ENCODE results near the gene BROX. TPM values are rescaled to one million over a fixed set of nuclear protein-coding genes. Genes with fewer than 3 reads are reported as not detected.
"Not testable (repeated sequence)": the region's sequence is repeated elsewhere in the genome, so short reads cannot be mapped to it uniquely, and the experiment has no call there.

The BROX gene
- total RNA-seq, 1 donor from 2014 or later: 50.2 TPM

DNA sequence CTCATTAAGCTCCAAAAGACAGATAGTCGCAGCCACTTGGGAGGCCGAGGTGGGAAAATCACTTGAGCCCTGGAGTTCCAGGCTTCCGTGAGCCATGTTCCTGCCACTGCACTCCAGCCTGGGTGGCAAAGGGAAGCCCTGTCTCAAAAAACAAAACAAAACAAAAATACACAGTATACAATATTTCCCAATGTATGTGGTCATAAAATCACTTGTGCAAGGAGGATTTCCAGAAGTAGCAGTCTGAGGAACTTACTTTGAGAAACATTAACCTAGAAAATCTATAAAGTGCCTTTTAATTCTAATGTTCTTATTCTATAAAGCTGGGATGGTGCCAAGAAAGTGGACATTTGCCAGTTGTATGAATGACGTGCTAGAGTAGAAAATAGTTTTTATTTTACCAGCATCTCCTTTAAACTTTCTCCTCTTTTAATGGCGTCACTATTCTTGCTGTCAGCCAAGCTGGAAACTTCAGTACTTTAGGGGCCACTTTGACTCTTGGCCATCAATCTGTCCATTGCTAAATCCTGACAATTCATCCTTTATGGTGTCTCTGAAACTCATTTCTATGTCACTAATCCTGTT is 47.2 kb downstream of the BROX start:
- Histone ChIP-seq H3K4me3 (no peak overlapping the region), H3K36me3 (no peaks in the 10 kb centered on the region), H3K27ac (no peak overlapping the region), H3K4me1 (no peaks in the 10 kb centered on the region), H3K27me3 (ENCODE audit: low read depth) (no peaks in the 10 kb centered on the region), H3K9me3 (no peaks in the 10 kb centered on the region)
- intact Hi-C loops (cut with DNase I): no loop called here
- DNase-seq (no peak), ATAC-seq (no peak)
- TF ChIP-seq CTCF (IDR thresholded peaks at IDR 0.05): no peak

DNA sequence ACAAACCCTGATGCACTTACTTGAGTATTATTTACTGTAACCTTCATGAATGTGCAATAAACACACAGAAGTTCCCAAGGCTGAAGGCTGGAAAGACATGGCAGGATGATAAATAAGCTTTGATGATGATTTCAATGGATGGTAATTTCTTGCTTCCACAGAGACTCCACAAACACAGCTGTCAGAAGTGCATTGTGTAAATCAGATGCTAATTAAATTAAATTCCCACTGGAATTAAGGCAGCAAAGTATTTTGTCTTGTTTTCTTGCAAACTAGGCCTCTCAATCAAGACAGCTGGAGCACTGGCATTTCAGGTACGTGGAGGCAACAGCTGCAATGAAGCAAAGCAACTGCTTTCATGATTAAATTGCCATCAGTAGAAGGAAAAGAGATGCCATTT is 48.7 kb downstream of the BROX start:
- Histone ChIP-seq H3K4me3 (no peak overlapping the region), H3K36me3 (no peaks in the 10 kb centered on the region), H3K9me3 (no peaks in the 10 kb centered on the region), H3K4me1 (no peaks in the 10 kb centered on the region), H3K27ac (no peak overlapping the region), H3K27me3 (ENCODE audit: low read depth) (no peaks in the 10 kb centered on the region)
- DNase-seq (no peak), ATAC-seq (no peak)
- TF ChIP-seq CTCF (IDR thresholded peaks at IDR 0.05): no peak
- intact Hi-C loops (cut with DNase I): no loop called here

GRCh38 chr1:222762178-222762577 is 49.8 kb downstream of the BROX start:
- H3K27me3 ChIP-seq (ENCODE audit: low read depth); DNase-seq; ATAC-seq; H3K27ac ChIP-seq; intact Hi-C loops (cut with DNase I); H3K36me3 ChIP-seq; H3K4me1 ChIP-seq; H3K9me3 ChIP-seq; H3K4me3 ChIP-seq: not testable (repeated sequence)

GRCh38 chr1:222767152-222767571 is 54.8 kb downstream of the BROX start:
- peaks cover 11% of the 10 kb centered on the region for H3K9me3 ChIP-seq
- intact Hi-C loops (cut with DNase I): no loop called here
- H3K4me3 ChIP-seq: no peak overlapping the region
- H3K27ac ChIP-seq: no peak overlapping the region
- peaks cover 6% of the 10 kb centered on the region for H3K4me1 ChIP-seq
- DNase-seq (no peak), ATAC-seq (no peak)
- no peaks in the 10 kb centered on the region for H3K36me3 ChIP-seq
- TF ChIP-seq CTCF (IDR thresholded peaks at IDR 0.05): no peak
- H3K27me3 ChIP-seq (ENCODE audit: low read depth): no peaks in the 10 kb centered on the region

DNA sequence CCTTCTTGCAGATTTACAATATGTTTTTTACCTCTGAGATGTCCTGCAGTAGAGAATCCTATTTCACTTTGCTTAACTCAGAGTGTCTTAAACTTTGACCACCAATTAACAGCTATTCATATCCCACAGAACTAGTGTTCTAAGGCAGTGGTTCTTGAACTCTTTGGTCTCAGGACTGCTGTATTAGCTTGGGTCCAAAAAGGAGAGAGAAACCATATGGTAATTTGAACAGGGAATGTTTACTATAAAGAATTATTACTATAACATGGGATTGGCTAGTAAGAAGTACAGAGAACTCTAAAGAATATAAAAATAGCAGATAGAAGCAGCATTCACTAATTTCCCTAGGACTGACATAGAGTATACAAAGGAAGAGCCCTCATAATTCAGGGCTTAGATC is 56.2 kb downstream of the BROX start:
- peaks cover 11% of the 10 kb centered on the region for H3K9me3 ChIP-seq
- ATAC-seq (no peak), DNase-seq (no peak)
- no peak overlapping the region for H3K4me3 ChIP-seq
- no peaks in the 10 kb centered on the region for H3K27me3 ChIP-seq (ENCODE audit: low read depth)
- TF ChIP-seq CTCF (IDR thresholded peaks at IDR 0.05): no peak
- H3K36me3 ChIP-seq: no peaks in the 10 kb centered on the region
- no peak overlapping the region for H3K27ac ChIP-seq
- peaks cover 6% of the 10 kb centered on the region for H3K4me1 ChIP-seq
- intact Hi-C loops (cut with DNase I): no loop called here

GRCh38 chr1:222769181-222769580 is 56.8 kb downstream of the BROX start:
- no peak for ATAC-seq
- no peak overlapping the region for H3K27ac ChIP-seq
- no peak for DNase-seq
- no peak overlapping the region for H3K4me3 ChIP-seq
- H3K36me3 ChIP-seq: no peaks in the 10 kb centered on the region
- intact Hi-C loops (cut with DNase I): no loop called here
- no peaks in the 10 kb centered on the region for H3K27me3 ChIP-seq (ENCODE audit: low read depth)
- H3K4me1 ChIP-seq: peaks cover 10% of the 10 kb centered on the region
- H3K9me3 ChIP-seq: peaks cover 11% of the 10 kb centered on the region
- TF ChIP-seq CTCF (IDR thresholded peaks at IDR 0.05): no peak

Data from lower lobe of right lung (tissue), 2 donors.